Fibroblast of lung (primary cell): Measurements from ENCODE around the gene FBLIM1. TPM values are rescaled to one million over a fixed set of nuclear protein-coding genes. Genes with fewer than 3 reads are reported as not detected.

ENCODE experiments used
- DNase-seq, 2 donors: peaks; one replicate each; pipeline versions ENCODE4 v3.0.0 to v3.0.0-alpha.2; 2010; ENCODE audit warnings: low read depth in 2 of 2
- H2AFZ ChIP-seq: 2 replicates; pipeline ENCODE4 v1.5.1; 2012; ENCODE audit warnings: low read length, control low read depth, inconsistent platforms
- H3K27ac ChIP-seq: 2 replicates; pipeline ENCODE4 v1.5.1; 2011; ENCODE audit warnings: low read length, control low read depth; ENCODE audit not compliant: insufficient read depth
- H3K27me3 ChIP-seq: 2 replicates; pipeline ENCODE4 v1.5.1; 2011; ENCODE audit warnings: mild to moderate bottlenecking, low read length; ENCODE audit not compliant: control insufficient read depth, insufficient read depth
- H3K36me3 ChIP-seq: 2 replicates; pipeline ENCODE4 v1.5.1; 2011; ENCODE audit warnings: low read length; ENCODE audit not compliant: control insufficient read depth, insufficient read depth
- H3K4me1 ChIP-seq: 2 replicates; pipeline ENCODE4 v1.5.1; 2011; ENCODE audit warnings: low read length; ENCODE audit not compliant: control insufficient read depth, insufficient read depth; ENCODE audit errors: extremely low read depth
- H3K4me2 ChIP-seq: 2 replicates; pipeline ENCODE4 v1.5.1; 2011; ENCODE audit warnings: low read length, control low read depth; ENCODE audit not compliant: insufficient read depth; ENCODE audit errors: extremely low read depth
- H3K4me3 ChIP-seq, 4 experiments: fragments of 200-600 bp in 1 of 4; sonication (generic) in 1 of 4; replicated peaks in 1 of 4; 2 replicates each; pipeline ENCODE4 v1.5.1; 2011 to 2016; ENCODE audit warnings: low read length in 4 of 4, low read depth in 3 of 4, mild to moderate bottlenecking in 3 of 4, control low read depth in 2 of 4, inconsistent platforms in 1 of 4, mixed read lengths in 1 of 4; ENCODE audit not compliant: insufficient read depth in 1 of 4; ENCODE audit errors: control extremely low read depth in 1 of 4
- H3K79me2 ChIP-seq: 2 replicates; pipeline ENCODE4 v1.5.1; 2012; ENCODE audit warnings: mild to moderate bottlenecking, low read length, inconsistent platforms; ENCODE audit not compliant: control insufficient read depth, insufficient read depth
- H3K9ac ChIP-seq: 2 replicates; pipeline ENCODE4 v1.5.1; 2011; ENCODE audit warnings: mild to moderate bottlenecking, low read length, control low read depth; ENCODE audit not compliant: insufficient read depth
- H3K9me3 ChIP-seq: 2 replicates; pipeline ENCODE4 v1.5.1; 2012; ENCODE audit warnings: low read depth, low read length; ENCODE audit not compliant: control insufficient read depth, insufficient read depth
- H4K20me1 ChIP-seq: 2 replicates; pipeline ENCODE4 v1.5.1; 2011; ENCODE audit warnings: low read length; ENCODE audit not compliant: control insufficient read depth, insufficient read depth; ENCODE audit errors: extremely low read depth
- CTCF ChIP-seq, 2 donors: IDR thresholded peaks in 1 of 2; conservative IDR thresholded peaks in 1 of 2; 1 replicate in 1 of 2; 2 replicates in 1 of 2; pipeline ENCODE4 v1.5.1; 2011 to 2012; ENCODE audit warnings: low read length in 2 of 2, control low read depth in 1 of 2, inconsistent platforms in 1 of 2, low read depth in 1 of 2, mild to moderate bottlenecking in 1 of 2
- EZH2 ChIP-seq: IDR thresholded peaks from 2 replicates; pipeline ENCODE4 v1.5.1; 2012; ENCODE audit warnings: low read length, control low read depth, mild to moderate bottlenecking; ENCODE audit errors: missing control alignments
- polyA plus RNA-seq, 2 donors: library from polyadenylated mRNA; depleted of rRNA in 1 of 2; stranded (reverse) in 1 of 2; unstranded in 1 of 2; fragments of >200 nt; gene quantifications; 2 replicates each; pipeline ENCODE4 v1.2.1, GENCODE V29; 2011 to 2012; ENCODE audit warnings: missing spikeins in 1 of 2
- total RNA-seq: library from RNA; depleted of rRNA; stranded (reverse); fragments of >200 nt; gene quantifications from 2 replicates; pipeline ENCODE4 v1.2.1, GENCODE V29; 2014

FBLIM1 gene
- total and polyA plus RNA-seq, 2 donors (not counting 1 experiment from before 2014, with no cell fraction given) = 17.3 to 86.2 TPM

GRCh38 chr1:15727866-15728534 is 30.6 kb upstream of the FBLIM1 start:
- H3K9ac ChIP-seq = no peak overlapping the region
- no peak overlapping the region for H2AFZ ChIP-seq
- no peaks in the 10 kb centered on the region for H3K79me2 ChIP-seq
- H3K27me3 ChIP-seq = no peaks in the 10 kb centered on the region
- no peaks in the 10 kb centered on the region for H3K4me1 ChIP-seq
- TF ChIP-seq CTCF (conservative IDR thresholded peaks at IDR 0.05 in 1 of 2, IDR thresholded peaks at IDR 0.05 in 1 of 2; ENCODE audit: low read depth in 1 of 2, low read length in 2 of 2) = no peak
- H3K36me3 ChIP-seq = peaks cover 46% of the 10 kb centered on the region
- no peaks in the 10 kb centered on the region for H3K9me3 ChIP-seq
- no peak overlapping the region for H3K4me3 ChIP-seq
- DNase-seq = no peak
- no peaks in the 10 kb centered on the region for H4K20me1 ChIP-seq
- H3K27ac ChIP-seq = no peak overlapping the region
- no peak overlapping the region for H3K4me2 ChIP-seq

- no peak overlapping the region for H3K27ac ChIP-seq
- no peaks in the 10 kb centered on the region for H3K79me2 ChIP-seq
- no peaks in the 10 kb centered on the region for H3K9me3 ChIP-seq
- H3K4me3 ChIP-seq = no peak overlapping the region
- TF ChIP-seq EZH2 = no peak
- H3K4me2 ChIP-seq = no peak overlapping the region
- no peak overlapping the region for H3K9ac ChIP-seq
- no peaks in the 10 kb centered on the region for H3K27me3 ChIP-seq
- H4K20me1 ChIP-seq = no peaks in the 10 kb centered on the region
- DNase-seq = no peak
- H3K36me3 ChIP-seq = peaks cover 51% of the 10 kb centered on the region
- no peak overlapping the region for H2AFZ ChIP-seq
- H3K4me1 ChIP-seq = no peaks in the 10 kb centered on the region
Observed at GRCh38 chr1:15728937-15729657, 29.5 kb upstream of the FBLIM1 start.

- Histone ChIP-seq H3K27me3 (no peaks in the 10 kb centered on the region), H3K27ac (no peak overlapping the region), H3K4me3 (no peak overlapping the region), H2AFZ (no peak overlapping the region), H3K9me3 (no peaks in the 10 kb centered on the region), H3K36me3 (peaks cover 55% of the 10 kb centered on the region), H3K9ac (no peak overlapping the region), H3K79me2 (no peaks in the 10 kb centered on the region), H4K20me1 (no peaks in the 10 kb centered on the region), H3K4me2 (no peak overlapping the region), H3K4me1 (no peaks in the 10 kb centered on the region)
- DNase-seq = no peak
- TF ChIP-seq EZH2 = no peak
- TF ChIP-seq CTCF (conservative IDR thresholded peaks at IDR 0.05 in 1 of 2, IDR thresholded peaks at IDR 0.05 in 1 of 2; ENCODE audit: low read depth in 1 of 2, low read length in 2 of 2) = no peak
Observed at GRCh38 chr1:15730423-15730822, 28.2 kb upstream of the FBLIM1 start.
